AG04450 (cell line): ENCODE data around the gene CSAG2. TPM values are rescaled to one million over a fixed set of nuclear protein-coding genes. Genes with fewer than 3 reads are reported as not detected.
"Not testable (repeated sequence)": the region's sequence is repeated elsewhere in the genome, so short reads cannot be mapped to it uniquely, and the experiment has no call there.

Experiments used
- CTCF ChIA-PET: fragments of 300-600, 350-600 bp; formaldehyde crosslinking; extraction: SDS; loops from one replicate; lab custom pipeline; 2022; ENCODE audit warnings: antibody characterized with exemption, inconsistent platforms; lab: Charles Lee
- POLR2A ChIA-PET: fragments of 350-600 bp; formaldehyde crosslinking; extraction: SDS; loops from one replicate; lab custom pipeline; 2021; ENCODE audit warnings: antibody characterized with exemption, inconsistent platforms; lab: Yijun Ruan, JAX
- DNase-seq: peaks from one replicate; pipeline ENCODE4 v3.0.0-alpha.2; 2011; ENCODE audit warnings: low read depth, low spot score
- H3K27ac ChIP-seq: one replicate; pipeline ENCODE4 v1.5.1; 2012; ENCODE audit warnings: low read depth, low read length, control low read depth
- H3K27me3 ChIP-seq: one replicate; pipeline ENCODE4 v1.6.0; 2012; ENCODE audit warnings: low read length; ENCODE audit not compliant: control insufficient read depth, insufficient read depth
- H3K4me3 ChIP-seq: 2 replicates; pipeline ENCODE4 v1.5.1; 2011; ENCODE audit warnings: mild to moderate bottlenecking, low read depth, low read length, control low read depth
- H3K9me3 ChIP-seq: 2 replicates; pipeline ENCODE4 v1.5.1; 2012; ENCODE audit warnings: low read length; ENCODE audit not compliant: control insufficient read depth, insufficient read depth
- CTCF ChIP-seq: IDR thresholded peaks from 2 replicates; pipeline ENCODE4 v1.5.1; 2011; ENCODE audit warnings: low read depth, low read length, control low read depth, inconsistent platforms
- polyA plus RNA-seq: library from polyadenylated mRNA; depleted of rRNA; stranded (reverse); fragments of >200 nt; gene quantifications from 2 replicates; pipeline ENCODE4 v1.2.3, GENCODE V29; 2011; rRNA removed

CSAG2 gene
- polyA plus RNA-seq, 1 experiment: not detected

DNA sequence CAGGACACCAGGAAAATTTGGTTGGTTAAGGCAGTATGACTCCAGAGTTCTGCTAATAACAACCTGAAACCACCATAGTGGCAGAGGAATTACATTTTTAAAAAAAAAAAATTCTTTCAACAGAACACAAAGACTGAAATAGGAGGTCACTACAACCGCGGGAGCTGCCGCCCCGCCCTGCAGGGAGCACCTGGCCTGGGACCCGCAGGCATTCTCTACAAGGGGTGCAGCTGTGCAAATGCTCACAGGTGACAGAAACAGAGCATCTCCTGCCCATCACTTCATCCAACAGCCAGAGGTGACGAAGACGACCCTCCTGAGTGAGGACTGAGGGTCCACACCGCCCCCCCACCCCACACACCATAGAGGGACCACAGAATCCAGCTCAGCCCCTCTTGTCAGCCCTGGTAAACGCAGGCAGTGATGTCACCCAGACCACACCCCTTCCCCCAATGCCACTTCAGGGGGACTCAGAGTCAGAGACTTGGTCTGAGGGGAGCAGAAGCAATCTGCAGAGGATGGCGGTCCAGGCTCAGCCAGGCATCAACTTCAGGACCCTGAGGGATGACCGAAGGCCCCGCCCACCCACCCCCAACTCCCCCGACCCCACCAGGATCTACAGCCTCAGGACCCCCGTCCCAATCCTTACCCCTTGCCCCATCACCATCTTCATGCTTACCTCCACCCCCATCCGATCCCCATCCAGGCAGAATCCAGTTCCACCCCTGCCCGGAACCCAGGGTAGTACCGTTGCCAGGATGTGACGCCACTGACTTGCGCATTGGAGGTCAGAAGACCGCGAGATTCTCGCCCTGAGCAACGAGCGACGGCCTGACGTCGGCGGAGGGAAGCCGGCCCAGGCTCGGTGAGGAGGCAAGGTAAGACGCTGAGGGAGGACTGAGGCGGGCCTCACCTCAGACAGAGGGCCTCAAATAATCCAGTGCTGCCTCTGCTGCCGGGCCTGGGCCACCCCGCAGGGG, 10.8 kb downstream of the CSAG2 start, which contains the start of gene MAGEA3:
Gene MAGEA3 (plus strand): TSS at position 843 of the 980 bp plus-strand sequence. CDS start 2,039 bp downstream, outside the sequence.
- POLR2A ChIA-PET, CTCF ChIA-PET: not testable (repeated sequence)

DNA sequence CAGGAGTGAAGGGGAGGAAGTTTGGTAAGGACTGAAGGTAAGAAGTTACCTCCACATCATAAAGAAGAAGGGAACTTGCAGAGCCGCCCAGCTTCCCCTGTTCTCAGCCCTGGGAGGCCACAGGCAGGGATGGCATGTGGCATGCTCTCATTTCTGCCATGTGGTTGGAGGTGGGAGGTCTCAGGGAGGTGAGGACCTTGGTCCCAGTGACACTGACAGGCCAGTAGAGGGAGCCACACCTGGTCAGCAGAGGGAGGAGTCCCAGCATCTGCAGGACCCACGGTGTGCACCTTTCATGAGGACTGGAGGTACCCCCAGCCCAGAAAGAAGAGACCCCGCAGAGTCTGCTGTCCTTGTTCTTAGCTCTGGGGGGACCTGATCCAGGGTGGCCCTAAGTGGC, 28.1 kb downstream of the CSAG2 start:
- H3K9me3 ChIP-seq, H3K27ac ChIP-seq, H3K4me3 ChIP-seq, CTCF ChIA-PET, POLR2A ChIA-PET, DNase-seq, H3K27me3 ChIP-seq: not testable (repeated sequence)

More for the DNA sequence above, 10.8 kb downstream of the CSAG2 start, which contains the start of gene MAGEA3:
- not testable (repeated sequence) for DNase-seq, H3K4me3 ChIP-seq, H3K27me3 ChIP-seq, H3K9me3 ChIP-seq, H3K27ac ChIP-seq

DNA sequence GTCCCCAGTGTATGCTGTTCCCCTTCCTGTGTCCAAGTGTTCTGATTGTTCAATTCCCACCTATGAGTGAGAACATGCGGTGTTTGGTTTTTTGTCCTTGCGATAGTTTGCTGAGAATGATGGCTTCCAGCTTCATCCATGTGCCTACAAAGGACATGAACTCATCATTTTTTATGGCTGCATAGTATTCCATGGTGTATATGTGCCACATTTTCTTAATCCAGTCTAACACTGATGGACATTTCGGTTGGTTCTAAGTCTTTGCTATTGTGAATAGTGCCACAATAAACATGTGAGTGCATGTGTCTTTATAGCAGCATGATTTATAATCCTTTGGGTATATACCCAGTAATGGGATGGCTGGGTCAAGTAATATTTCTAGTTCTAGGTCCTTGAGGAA, 34.4 kb downstream of the CSAG2 start:
- H3K4me3 ChIP-seq, H3K27me3 ChIP-seq, H3K27ac ChIP-seq, POLR2A ChIA-PET, H3K9me3 ChIP-seq, CTCF ChIA-PET, DNase-seq: not testable (repeated sequence)

DNA sequence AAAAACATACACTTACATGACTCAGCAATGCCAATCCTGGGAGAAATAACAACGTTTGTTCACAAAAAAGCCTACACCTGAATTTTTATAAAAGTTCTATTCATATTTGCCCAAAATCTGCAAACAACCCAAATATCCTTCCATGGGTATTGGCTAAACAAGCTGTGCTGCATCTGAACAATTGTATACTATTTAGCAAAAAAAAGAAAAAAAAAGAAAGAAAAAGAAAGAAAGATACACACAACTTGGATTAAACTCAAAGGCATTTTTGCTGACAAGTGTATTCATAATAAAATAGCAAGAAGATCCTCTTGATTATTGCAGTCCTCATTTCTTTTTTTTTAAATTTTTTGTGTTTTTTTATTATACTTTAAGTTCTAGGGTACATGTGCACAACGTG, 34.9 kb downstream of the CSAG2 start:
- CTCF ChIA-PET: no interaction called here
- no peak overlapping the region for H3K4me3 ChIP-seq

GRCh38 chrX:152663086-152663485, 46.0 kb downstream of the CSAG2 start:
- CTCF ChIA-PET: no interaction called here
- no peak for DNase-seq
- H3K27ac ChIP-seq: no peak overlapping the region
- H3K9me3 ChIP-seq: no peaks in the 10 kb centered on the region
- POLR2A ChIA-PET: no interaction called here
- H3K4me3 ChIP-seq: no peak overlapping the region
- H3K27me3 ChIP-seq: no peaks in the 10 kb centered on the region
- no peak for TF ChIP-seq CTCF

More for the DNA sequence above, 34.9 kb downstream of the CSAG2 start:
- Histone ChIP-seq H3K27ac (no peak overlapping the region), H3K27me3 (no peaks in the 10 kb centered on the region), H3K9me3 (no peaks in the 10 kb centered on the region)
- no peak for DNase-seq
- POLR2A ChIA-PET: no interaction called here
- TF ChIP-seq CTCF: no peak

- H3K27me3 ChIP-seq: no peaks in the 10 kb centered on the region
- no peak for TF ChIP-seq CTCF
- H3K4me3 ChIP-seq: no peak overlapping the region
- ChIA-PET CTCF (no interaction called here), POLR2A (no interaction called here)
- no peak overlapping the region for H3K27ac ChIP-seq
- no peaks in the 10 kb centered on the region for H3K9me3 ChIP-seq
- DNase-seq: no peak
Observed at GRCh38 chrX:152658302-152658701, 50.8 kb downstream of the CSAG2 start.

Other genes with a start within 250 kb of the CSAG2 start
- 0.05 TPM in 2 replicates for gene GABRQ, start 71.4 kb downstream of the CSAG2 start, polyA plus RNA-seq
- gene MAGEA3, start 10.5 kb downstream of the CSAG2 start, polyA plus RNA-seq: not detected in 2 replicates
- not detected in 2 replicates for gene MAGEA2B, start 5.4 kb upstream of the CSAG2 start, polyA plus RNA-seq
- gene CSAG1, start 24.4 kb upstream of the CSAG2 start, polyA plus RNA-seq: not detected in 2 replicates
- not detected in 2 replicates for gene MAGEA12, start 24.5 kb upstream of the CSAG2 start, polyA plus RNA-seq
- not detected in 2 replicates for gene MAGEA2, start 44.6 kb upstream of the CSAG2 start, polyA plus RNA-seq
- gene CSAG3, start 49.9 kb upstream of the CSAG2 start, polyA plus RNA-seq: not detected in 2 replicates
- not detected in 2 replicates for gene MAGEA6, start 60.4 kb upstream of the CSAG2 start, polyA plus RNA-seq
- gene CETN2, start 121.5 kb upstream of the CSAG2 start, polyA plus RNA-seq: 53.8 and 70.9 TPM in 2 replicates
- gene NSDHL, start 121.8 kb upstream of the CSAG2 start, polyA plus RNA-seq: 19.6 and 21.0 TPM in 2 replicates
- 8.7 and 10.3 TPM in 2 replicates for gene ZNF185, start 188.8 kb upstream of the CSAG2 start, polyA plus RNA-seq